OCI-LY1 (cell line): Measurements from ENCODE around the gene GC.

Experiments used
- EZH2 ChIP-seq: fragments of 200-600 bp; sonication (generic), shearing (Covaris generic); IDR thresholded peaks from 2 replicates; pipeline ENCODE4 v1.8.0; 2017; ENCODE audit warnings: borderline replicate concordance, mixed run types, mild to moderate bottlenecking, antibody characterized with exemption, low read length, moderate library complexity, mixed read lengths
- TF ChIP-seq, protein P1 (sequence below): fragments of 200-600 bp; sonication (generic), shearing (Covaris generic); IDR thresholded peaks from 2 replicates; pipeline ENCODE4 v1.5.1; 2017; ENCODE audit warnings: mild to moderate bottlenecking, antibody characterized with exemption, low read length, moderate library complexity, mixed read lengths

DNA sequence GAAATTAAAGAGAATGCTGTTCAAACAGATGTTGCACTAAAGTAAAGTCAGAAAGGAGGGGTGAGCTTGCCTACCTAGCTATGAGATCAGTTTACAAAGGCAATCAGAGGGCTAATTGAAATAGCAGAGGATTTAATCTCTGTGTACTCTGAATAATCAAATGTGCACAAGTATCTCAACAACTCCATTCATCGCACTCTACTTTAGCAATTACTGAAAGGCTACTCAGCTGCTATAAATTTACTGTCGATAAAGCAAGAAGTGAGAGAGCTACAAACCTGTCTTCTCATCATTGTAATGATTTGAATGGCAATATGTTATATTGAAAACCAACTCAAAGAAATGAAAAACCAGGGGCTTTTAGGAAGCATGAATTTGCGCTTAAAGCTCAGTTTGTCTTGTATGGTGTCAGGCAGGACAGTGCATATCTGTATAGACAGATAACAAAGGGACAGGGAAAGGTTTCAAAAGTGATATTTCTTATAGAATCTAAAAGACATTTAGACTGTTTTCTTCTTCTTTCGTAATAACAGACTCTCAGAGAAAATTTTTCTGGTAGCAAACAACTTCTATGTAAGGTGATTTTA, 34.8 kb downstream of the GC start:
- TF ChIP-seq, protein P1, sequence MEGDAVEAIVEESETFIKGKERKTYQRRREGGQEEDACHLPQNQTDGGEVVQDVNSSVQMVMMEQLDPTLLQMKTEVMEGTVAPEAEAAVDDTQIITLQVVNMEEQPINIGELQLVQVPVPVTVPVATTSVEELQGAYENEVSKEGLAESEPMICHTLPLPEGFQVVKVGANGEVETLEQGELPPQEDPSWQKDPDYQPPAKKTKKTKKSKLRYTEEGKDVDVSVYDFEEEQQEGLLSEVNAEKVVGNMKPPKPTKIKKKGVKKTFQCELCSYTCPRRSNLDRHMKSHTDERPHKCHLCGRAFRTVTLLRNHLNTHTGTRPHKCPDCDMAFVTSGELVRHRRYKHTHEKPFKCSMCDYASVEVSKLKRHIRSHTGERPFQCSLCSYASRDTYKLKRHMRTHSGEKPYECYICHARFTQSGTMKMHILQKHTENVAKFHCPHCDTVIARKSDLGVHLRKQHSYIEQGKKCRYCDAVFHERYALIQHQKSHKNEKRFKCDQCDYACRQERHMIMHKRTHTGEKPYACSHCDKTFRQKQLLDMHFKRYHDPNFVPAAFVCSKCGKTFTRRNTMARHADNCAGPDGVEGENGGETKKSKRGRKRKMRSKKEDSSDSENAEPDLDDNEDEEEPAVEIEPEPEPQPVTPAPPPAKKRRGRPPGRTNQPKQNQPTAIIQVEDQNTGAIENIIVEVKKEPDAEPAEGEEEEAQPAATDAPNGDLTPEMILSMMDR: no peak
- no peak for TF ChIP-seq EZH2
